HG03045 (cell line): ENCODE measurements around the gene GOLGA8T.
"Not testable (repeated sequence)": the region's sequence is repeated elsewhere in the genome, so short reads cannot be mapped to it uniquely, and the experiment has no call there.

Experiments
- ATAC-seq: cut with Tn5 transposase; IDR thresholded peaks from one replicate; pipeline ENCODE4 v1.9.1; 2021; ENCODE audit warnings: mild to moderate bottlenecking, moderate library complexity; ENCODE audit not compliant: unreplicated experiment

The GOLGA8T gene

GRCh38 chr15:30134751-30135150, at the start of gene GOLGA8T:
Gene GOLGA8T, plus strand, starts transcription at chr15:30135051. Its CDS starts 98 bp downstream, at chr15:30135149.
- not testable (repeated sequence) for ATAC-seq

GRCh38 chr15:30097827-30098226, 37.0 kb upstream of the GOLGA8T start:
- ATAC-seq, result not testable (repeated sequence)

GRCh38 chr15:30102890-30103289, 32.0 kb upstream of the GOLGA8T start:
- not testable (repeated sequence) for ATAC-seq

- not testable (repeated sequence) for ATAC-seq
Measured at GRCh38 chr15:30103941-30104507, 30.8 kb upstream of the GOLGA8T start.

GRCh38 chr15:30110591-30110990, 24.3 kb upstream of the GOLGA8T start:
- ATAC-seq, result not testable (repeated sequence)

GRCh38 chr15:30130066-30130465, 4.8 kb upstream of the GOLGA8T start:
- not testable (repeated sequence) for ATAC-seq

GRCh38 chr15:30143246-30143645, 8.4 kb downstream of the GOLGA8T start:
- not testable (repeated sequence) for ATAC-seq

- ATAC-seq, result not testable (repeated sequence)
Measured at GRCh38 chr15:30149891-30150290, 15.0 kb downstream of the GOLGA8T start.

GRCh38 chr15:30162479-30163357, 27.9 kb downstream of the GOLGA8T start:
- ATAC-seq, result not testable (repeated sequence)

GRCh38 chr15:30163759-30164158, 28.9 kb downstream of the GOLGA8T start:
- not testable (repeated sequence) for ATAC-seq

- ATAC-seq, result not testable (repeated sequence)
Measured at GRCh38 chr15:30164257-30164656, 29.4 kb downstream of the GOLGA8T start.

GRCh38 chr15:30167403-30167802, 32.6 kb downstream of the GOLGA8T start:
- not testable (repeated sequence) for ATAC-seq

- not testable (repeated sequence) for ATAC-seq
Measured at GRCh38 chr15:30167886-30168285, 33.0 kb downstream of the GOLGA8T start.

GRCh38 chr15:30171452-30171851, 36.6 kb downstream of the GOLGA8T start:
- ATAC-seq, result not testable (repeated sequence)

GRCh38 chr15:30173041-30173608, 38.3 kb downstream of the GOLGA8T start:
- peak; percentile 53 for ATAC-seq

GRCh38 chr15:30175291-30175690, 40.4 kb downstream of the GOLGA8T start:
- not testable (repeated sequence) for ATAC-seq

- not testable (repeated sequence) for ATAC-seq
Measured at GRCh38 chr15:30176613-30177012, 41.8 kb downstream of the GOLGA8T start.

GRCh38 chr15:30179814-30180213, 45.0 kb downstream of the GOLGA8T start:
- not testable (repeated sequence) for ATAC-seq

GRCh38 chr15:30185495-30185894, 50.6 kb downstream of the GOLGA8T start:
- ATAC-seq, result not testable (repeated sequence)

- not testable (repeated sequence) for ATAC-seq
Measured at GRCh38 chr15:30187429-30187828, 52.6 kb downstream of the GOLGA8T start.

GRCh38 chr15:30189754-30190153, 54.9 kb downstream of the GOLGA8T start:
- ATAC-seq, result not testable (repeated sequence)
